Hepatocyte (in vitro differentiated cells): ENCODE results near the gene AGAP1. TPM values are rescaled to one million over a fixed set of nuclear protein-coding genes. Genes with fewer than 3 reads are reported as not detected.

Experiments used
- DNase-seq: peaks from one replicate; pipeline ENCODE4 v3.0.0-alpha.2; 2016; ENCODE audit warnings: low spot score
- H2AFZ ChIP-seq: fragments of 200-600 bp; sonication (generic); 2 replicates; pipeline ENCODE4 v1.6.0; 2016; ENCODE audit warnings: antibody characterized with exemption, mild to moderate bottlenecking
- H3K27ac ChIP-seq: fragments of 200-600 bp; sonication (generic); 2 replicates; pipeline ENCODE4 v1.5.1; 2016; ENCODE audit warnings: mild to moderate bottlenecking
- H3K27me3 ChIP-seq: fragments of 200-600 bp; sonication (generic); 2 replicates; pipeline ENCODE4 v1.6.1; 2016
- H3K36me3 ChIP-seq: fragments of 200-600 bp; sonication (generic); replicated peaks from 2 replicates; pipeline ENCODE4 v1.5.1; 2016; ENCODE audit warnings: low read depth; ENCODE audit not compliant: insufficient read depth
- H3K4me1 ChIP-seq: fragments of 200-600 bp; sonication (generic); 2 replicates; pipeline ENCODE4 v1.5.1; 2016; ENCODE audit warnings: mild to moderate bottlenecking, moderate library complexity; ENCODE audit not compliant: insufficient read depth
- H3K4me2 ChIP-seq: fragments of 200-600 bp; sonication (generic); 2 replicates; pipeline ENCODE4 v1.6.0; 2016
- H3K4me3 ChIP-seq: fragments of 200-600 bp; sonication (generic); 2 replicates; pipeline ENCODE4 v1.5.1; 2016; ENCODE audit warnings: mild to moderate bottlenecking
- H3K79me2 ChIP-seq: fragments of 200-600 bp; sonication (generic); 2 replicates; pipeline ENCODE4 v1.6.0; 2017; ENCODE audit warnings: mild to moderate bottlenecking
- H3K9me2 ChIP-seq: fragments of 200-600 bp; sonication (generic); replicated peaks from 2 replicates; pipeline ENCODE4 v1.6.0; 2017; ENCODE audit warnings: mild to moderate bottlenecking; ENCODE audit not compliant: insufficient read depth
- H3K9me3 ChIP-seq: fragments of 200-600 bp; sonication (generic); 2 replicates; pipeline ENCODE4 v1.5.1; 2016; ENCODE audit warnings: low read depth, mild to moderate bottlenecking
- H4K20me1 ChIP-seq: fragments of 200-600 bp; sonication (generic); 2 replicates; pipeline ENCODE4 v1.6.0; 2016; ENCODE audit warnings: mild to moderate bottlenecking; ENCODE audit not compliant: insufficient read depth, poor library complexity, severe bottlenecking
- CTCF ChIP-seq: fragments of 200-600 bp; sonication (generic); IDR thresholded peaks from 2 replicates; pipeline ENCODE4 v1.5.1; 2016; ENCODE audit warnings: antibody characterized with exemption, mild to moderate bottlenecking; ENCODE audit not compliant: poor library complexity
- EZH2 ChIP-seq: fragments of 200-600 bp; sonication (generic); IDR thresholded peaks from 2 replicates; pipeline ENCODE4 v1.6.1; 2016; ENCODE audit warnings: antibody characterized with exemption, mild to moderate bottlenecking, borderline replicate concordance
- EZH2phosphoT487 ChIP-seq: fragments of 200-600 bp; sonication (generic); IDR thresholded peaks from one replicate; pipeline ENCODE4 v1.6.1; 2018; ENCODE audit warnings: antibody characterized with exemption, mild to moderate bottlenecking, low read depth, moderate library complexity; ENCODE audit not compliant: unreplicated experiment, severe bottlenecking
- WGBS: methylation state at CpG from one replicate; pipeline ENCODE4 v1.1.6; 2016; ENCODE audit warnings: low lambda C conversion rate; ENCODE audit errors: missing lambda C conversion rate; 5-methylcytosine and 5-hydroxymethylcytosine counted together
- polyA plus RNA-seq: library from polyadenylated mRNA; unstranded; fragments of >200 nt; fragmentation: Nextera tagmentation; extraction: Ambion mirVana; gene quantifications from 2 replicates; pipeline ENCODE4 v1.2.1, GENCODE V29; 2016
- total RNA-seq: library from RNA; depleted of rRNA; stranded (reverse); fragments of >200 nt; gene quantifications from 2 replicates; pipeline ENCODE4 v1.2.3, GENCODE V29; 2014

The AGAP1 gene
- total and polyA plus RNA-seq, 2 experiments from 2014 or later, result 12.1 to 20.0 TPM

GRCh38 chr2:235626658-235627057 lies 132.8 kb downstream of the AGAP1 start:
- no peaks in the 10 kb centered on the region for H3K27me3 ChIP-seq

GRCh38 chr2:235627682-235628081 lies 133.8 kb downstream of the AGAP1 start:
- Histone ChIP-seq H2AFZ (no peak overlapping the region), H3K9me3 (no peaks in the 10 kb centered on the region), H3K79me2 (peaks cover 56% of the 10 kb centered on the region), H4K20me1 (peaks cover 4% of the 10 kb centered on the region), H3K4me1 (no peaks in the 10 kb centered on the region), H3K4me2 (no peak overlapping the region), H3K9me2 (no peaks in the 10 kb centered on the region), H3K27me3 (no peaks in the 10 kb centered on the region), H3K36me3 (no peaks in the 10 kb centered on the region), H3K27ac (no peak overlapping the region), H3K4me3 (no peak overlapping the region)
- no peak for TF ChIP-seq CTCF
- no peak for TF ChIP-seq EZH2phosphoT487
- TF ChIP-seq EZH2, result no peak
- WGBS, result 93% methylated on average over 4 of the region's 4 CpGs
- no peak for DNase-seq

More at GRCh38 chr2:235626658-235627057, 132.8 kb downstream of the AGAP1 start:
- Histone ChIP-seq H3K79me2 (peaks cover 51% of the 10 kb centered on the region), H3K9me3 (no peaks in the 10 kb centered on the region), H3K4me3 (no peak overlapping the region), H2AFZ (no peak overlapping the region), H3K9me2 (no peaks in the 10 kb centered on the region), H3K36me3 (no peaks in the 10 kb centered on the region), H3K4me2 (no peak overlapping the region), H3K4me1 (no peaks in the 10 kb centered on the region), H4K20me1 (peaks cover 4% of the 10 kb centered on the region), H3K27ac (no peak overlapping the region)
- DNase-seq, result no peak
- 97% methylated on average over 5 of the region's 5 CpGs for WGBS
- TF ChIP-seq EZH2phosphoT487 (no peak), EZH2 (no peak), CTCF (no peak)

GRCh38 chr2:235630718-235631296 lies 137.0 kb downstream of the AGAP1 start:
- Histone ChIP-seq H3K79me2 (peaks cover 41% of the 10 kb centered on the region), H3K9me2 (no peaks in the 10 kb centered on the region), H3K4me1 (no peaks in the 10 kb centered on the region), H3K27me3 (no peaks in the 10 kb centered on the region), H3K4me2 (no peak overlapping the region), H4K20me1 (peaks cover 4% of the 10 kb centered on the region), H3K27ac (no peak overlapping the region), H3K9me3 (no peaks in the 10 kb centered on the region), H3K4me3 (no peak overlapping the region), H3K36me3 (no peaks in the 10 kb centered on the region), H2AFZ (no peak overlapping the region)
- TF ChIP-seq EZH2phosphoT487, result no peak
- no peak for DNase-seq
- WGBS, result 60% methylated on average over 21 of the region's 21 CpGs

GRCh38 chr2:235634435-235635158 lies 140.8 kb downstream of the AGAP1 start:
- no peak overlapping the region for H3K4me2 ChIP-seq
- no peaks in the 10 kb centered on the region for H3K9me3 ChIP-seq
- H3K27ac ChIP-seq, result no peak overlapping the region
- H3K36me3 ChIP-seq, result no peaks in the 10 kb centered on the region
- no peak for DNase-seq
- WGBS, result 89% methylated on average over 12 of the region's 12 CpGs
- no peaks in the 10 kb centered on the region for H3K9me2 ChIP-seq
- no peaks in the 10 kb centered on the region for H3K27me3 ChIP-seq
- no peak overlapping the region for H3K4me3 ChIP-seq
- peaks cover 51% of the 10 kb centered on the region for H3K79me2 ChIP-seq
- H2AFZ ChIP-seq, result no peak overlapping the region
- peaks cover under 1% of the 10 kb centered on the region for H4K20me1 ChIP-seq
- peaks cover under 1% of the 10 kb centered on the region for H3K4me1 ChIP-seq
- TF ChIP-seq CTCF, result no peak
- no peak for TF ChIP-seq EZH2
- TF ChIP-seq EZH2phosphoT487, result no peak
